Measurements from ENCODE around the gene DIS3L2. TPM values are rescaled to one million over a fixed set of nuclear protein-coding genes. Genes with fewer than 3 reads are reported as not detected.

The DIS3L2 gene
- total RNA-seq, 2 experiments from 2014 or later = 20.2 to 20.6 TPM

DNA sequence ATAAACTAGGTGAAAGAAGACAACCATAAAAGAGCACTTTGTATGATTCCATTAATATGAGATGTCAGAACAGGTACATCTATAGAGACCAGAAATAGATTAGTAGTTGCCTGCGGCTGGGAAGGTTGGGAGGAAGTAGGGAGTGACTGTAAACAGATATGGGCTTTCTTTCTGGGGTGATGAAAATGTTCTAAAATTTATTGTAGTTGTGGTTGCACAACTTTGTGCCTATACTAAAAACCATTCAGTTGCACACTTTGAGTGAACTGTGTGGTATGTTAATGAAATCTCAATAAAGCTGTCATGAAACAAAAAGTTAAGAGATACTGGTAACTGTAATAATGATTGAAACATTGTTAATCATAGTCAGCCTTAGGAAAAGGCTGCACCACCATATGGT lies 264.4 kb downstream of the DIS3L2 start:
- TF ChIP-seq EZH2phosphoT487 (IDR thresholded peaks at IDR 0.05; ENCODE audit: borderline replicate concordance, low read depth, low read length) = no peak
- TF ChIP-seq, protein P1, sequence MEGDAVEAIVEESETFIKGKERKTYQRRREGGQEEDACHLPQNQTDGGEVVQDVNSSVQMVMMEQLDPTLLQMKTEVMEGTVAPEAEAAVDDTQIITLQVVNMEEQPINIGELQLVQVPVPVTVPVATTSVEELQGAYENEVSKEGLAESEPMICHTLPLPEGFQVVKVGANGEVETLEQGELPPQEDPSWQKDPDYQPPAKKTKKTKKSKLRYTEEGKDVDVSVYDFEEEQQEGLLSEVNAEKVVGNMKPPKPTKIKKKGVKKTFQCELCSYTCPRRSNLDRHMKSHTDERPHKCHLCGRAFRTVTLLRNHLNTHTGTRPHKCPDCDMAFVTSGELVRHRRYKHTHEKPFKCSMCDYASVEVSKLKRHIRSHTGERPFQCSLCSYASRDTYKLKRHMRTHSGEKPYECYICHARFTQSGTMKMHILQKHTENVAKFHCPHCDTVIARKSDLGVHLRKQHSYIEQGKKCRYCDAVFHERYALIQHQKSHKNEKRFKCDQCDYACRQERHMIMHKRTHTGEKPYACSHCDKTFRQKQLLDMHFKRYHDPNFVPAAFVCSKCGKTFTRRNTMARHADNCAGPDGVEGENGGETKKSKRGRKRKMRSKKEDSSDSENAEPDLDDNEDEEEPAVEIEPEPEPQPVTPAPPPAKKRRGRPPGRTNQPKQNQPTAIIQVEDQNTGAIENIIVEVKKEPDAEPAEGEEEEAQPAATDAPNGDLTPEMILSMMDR (conservative IDR thresholded peaks at IDR 0.05; ENCODE audit: low read length) = no peak
- Histone ChIP-seq H3K79me2 (ENCODE audit: insufficient read depth, low read depth, low read length) (no peaks in the 10 kb centered on the region), H3K4me1 (ENCODE audit: insufficient read depth, low read length, poor library complexity, severe bottlenecking) (no peaks in the 10 kb centered on the region), H3K36me3 (ENCODE audit: insufficient read depth, low read length) (no peaks in the 10 kb centered on the region), H3K27ac (ENCODE audit: low read depth, low read length, poor library complexity, severe bottlenecking) (no peak overlapping the region), H3K4me2 (ENCODE audit: low read length) (no peak overlapping the region), H3K9me3 (ENCODE audit: low read length) (no peaks in the 10 kb centered on the region), H4K20me1 (ENCODE audit: insufficient read depth, low read length) (no peaks in the 10 kb centered on the region), H3K4me3 (ENCODE audit: low read depth, low read length, poor library complexity, severe bottlenecking) (no peak overlapping the region), H3K9me2 (ENCODE audit: insufficient read depth, low read length) (no peaks in the 10 kb centered on the region), H2AFZ (ENCODE audit: low read length) (no peak overlapping the region)
- BruUV-seq (replicated peaks) = no TSS peak
- DNase-seq (ENCODE audit: low spot score) = no peak
- POLR2A ChIA-PET = interaction anchor here (0.7 kb wide), 1 partner anchor 151 kb away, joined by 7 read pairs; no protein-coding TSS in a partner anchor
- intact Hi-C loops (cut with micrococcal nuclease; ENCODE audit: unreplicated experiment) = no loop called here
- CTCF ChIA-PET (ENCODE audit: unreplicated experiment) = no interaction called here

DNA sequence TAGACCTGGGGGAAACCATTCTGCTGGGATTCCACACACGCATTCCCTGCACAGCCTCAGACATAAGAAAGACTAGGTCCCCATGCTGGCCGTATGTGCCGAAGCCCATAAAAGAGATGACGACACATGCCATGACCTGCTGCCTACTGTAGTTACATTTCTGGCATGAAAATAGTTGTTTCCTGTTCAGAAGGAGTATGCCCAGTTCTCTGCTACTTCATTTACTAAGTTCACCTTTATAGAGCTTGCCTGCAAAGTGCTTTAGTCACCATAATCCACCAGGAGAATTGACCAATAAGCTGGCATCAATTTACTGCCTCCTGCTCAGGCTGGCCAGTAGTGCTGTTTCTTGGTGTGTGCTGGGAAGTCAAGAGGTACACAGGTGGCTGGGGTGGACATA lies 266.8 kb downstream of the DIS3L2 start:
- Histone ChIP-seq H4K20me1 (ENCODE audit: insufficient read depth, low read length) (no peaks in the 10 kb centered on the region), H3K4me3 (ENCODE audit: low read depth, low read length, poor library complexity, severe bottlenecking) (no peak overlapping the region), H3K9me3 (ENCODE audit: low read length) (no peaks in the 10 kb centered on the region), H3K9me2 (ENCODE audit: insufficient read depth, low read length) (no peaks in the 10 kb centered on the region), H3K36me3 (ENCODE audit: insufficient read depth, low read length) (no peaks in the 10 kb centered on the region), H3K27ac (ENCODE audit: low read depth, low read length, poor library complexity, severe bottlenecking) (no peak overlapping the region), H3K79me2 (ENCODE audit: insufficient read depth, low read depth, low read length) (no peaks in the 10 kb centered on the region), H2AFZ (ENCODE audit: low read length) (no peak overlapping the region), H3K4me1 (ENCODE audit: insufficient read depth, low read length, poor library complexity, severe bottlenecking) (no peaks in the 10 kb centered on the region), H3K4me2 (ENCODE audit: low read length) (no peak overlapping the region)
- intact Hi-C loops (cut with micrococcal nuclease; ENCODE audit: unreplicated experiment) = no loop called here
- POLR2A ChIA-PET = no interaction called here
- TF ChIP-seq, protein P1 (conservative IDR thresholded peaks at IDR 0.05; ENCODE audit: low read length) = no peak
- TF ChIP-seq EZH2phosphoT487 (IDR thresholded peaks at IDR 0.05; ENCODE audit: borderline replicate concordance, low read depth, low read length) = no peak
- no peak for DNase-seq (ENCODE audit: low spot score)
- CTCF ChIA-PET (ENCODE audit: unreplicated experiment) = no interaction called here
- BruUV-seq (replicated peaks) = no TSS peak

DNA sequence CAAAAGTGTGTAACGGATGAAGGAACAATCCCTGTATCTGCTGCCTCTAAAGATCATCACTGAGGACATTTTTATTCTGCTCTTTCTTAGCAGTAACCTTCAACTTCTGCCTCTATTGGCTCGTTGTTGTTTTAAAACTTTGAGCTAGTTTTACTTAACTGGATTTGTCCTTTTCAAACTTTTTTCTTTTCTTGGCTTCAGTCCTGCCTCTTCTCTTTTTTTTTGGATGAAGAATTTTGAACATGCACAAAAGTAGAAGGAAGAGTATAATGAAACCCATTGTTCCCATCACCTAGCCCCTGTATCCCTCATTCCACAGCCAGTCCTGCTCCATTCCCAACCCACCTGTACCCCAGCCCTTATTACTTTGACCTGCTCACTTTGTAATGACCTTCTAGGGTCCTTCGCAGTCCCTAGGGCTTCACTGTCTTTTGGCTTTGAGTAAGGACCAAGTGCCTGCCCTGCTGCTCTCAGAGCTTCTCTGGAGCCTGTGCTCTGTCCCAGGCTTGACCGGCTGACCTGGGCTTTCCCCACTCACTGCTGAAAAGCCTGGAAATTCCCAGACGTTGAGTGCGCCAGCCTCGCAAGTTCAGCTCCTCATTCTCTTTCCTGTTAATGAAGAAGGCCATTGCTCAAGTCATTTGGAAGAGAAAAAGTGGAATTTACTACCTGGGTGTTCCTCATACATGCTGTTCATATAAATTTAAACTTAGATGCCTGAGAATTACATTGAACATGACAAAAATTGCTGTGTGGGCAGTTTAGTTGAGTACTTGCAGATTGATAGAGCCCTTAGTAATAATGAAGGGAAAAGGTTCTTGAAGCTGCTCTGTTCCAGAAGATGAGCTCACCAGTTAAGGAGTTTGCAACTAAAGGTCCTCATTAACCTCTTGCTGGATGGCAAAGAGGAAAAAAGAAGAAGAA lies 267.7 kb downstream of the DIS3L2 start:
- Histone ChIP-seq H3K9me3 (ENCODE audit: low read length) (no peaks in the 10 kb centered on the region), H3K36me3 (ENCODE audit: insufficient read depth, low read length) (no peaks in the 10 kb centered on the region), H3K27ac (ENCODE audit: low read depth, low read length, poor library complexity, severe bottlenecking) (no peak overlapping the region), H3K4me1 (ENCODE audit: insufficient read depth, low read length, poor library complexity, severe bottlenecking) (no peaks in the 10 kb centered on the region), H4K20me1 (ENCODE audit: insufficient read depth, low read length) (no peaks in the 10 kb centered on the region), H3K4me2 (ENCODE audit: low read length) (no peak overlapping the region), H3K79me2 (ENCODE audit: insufficient read depth, low read depth, low read length) (no peaks in the 10 kb centered on the region), H2AFZ (ENCODE audit: low read length) (no peak overlapping the region), H3K4me3 (ENCODE audit: low read depth, low read length, poor library complexity, severe bottlenecking) (no peak overlapping the region), H3K9me2 (ENCODE audit: insufficient read depth, low read length) (no peaks in the 10 kb centered on the region)
- no peak for DNase-seq (ENCODE audit: low spot score)
- ChIA-PET POLR2A (interaction anchor here (0.6 to 1.1 kb wide), 2 partner anchors 19 to 59 kb away, joined by 3 to 4 read pairs; no protein-coding TSS in a partner anchor), CTCF (ENCODE audit: unreplicated experiment) (no interaction called here)
- no peak for TF ChIP-seq EZH2phosphoT487 (IDR thresholded peaks at IDR 0.05; ENCODE audit: borderline replicate concordance, low read depth, low read length)
- intact Hi-C loops (cut with micrococcal nuclease; ENCODE audit: unreplicated experiment) = no loop called here
- BruUV-seq (replicated peaks) = no TSS peak

Measured in OCI-LY7 (cell line).